ENCODE data around the gene MPRIP.

The MPRIP gene

GRCh38 chr17:17159571-17159970 is 117.3 kb downstream of the MPRIP start:
- no peak for TF ChIP-seq SIN3A (IDR thresholded peaks at IDR 0.05; ENCODE audit: borderline replicate concordance, insufficient read depth, low read length)
- TF ChIP-seq REST (IDR thresholded peaks at IDR 0.05; ENCODE audit: insufficient read depth in 1 of 2, low read depth in 2 of 2, low read length in 2 of 2) = no peak
- no peak for TF ChIP-seq FOXP2 (optimal IDR thresholded peaks at IDR 0.05; ENCODE audit: borderline replicate concordance, extremely low read depth, extremely low read length, insufficient read depth)
- TF ChIP-seq POLR2AphosphoS5 (IDR thresholded peaks at IDR 0.05; ENCODE audit: low read depth, low read length) = no peak
- no peak for TF ChIP-seq TAF1 (IDR thresholded peaks at IDR 0.05; ENCODE audit: borderline replicate concordance, insufficient read depth, low read length)

GRCh38 chr17:17161121-17161520 is 118.9 kb downstream of the MPRIP start:
- no peak for TF ChIP-seq POLR2AphosphoS5 (IDR thresholded peaks at IDR 0.05; ENCODE audit: low read depth, low read length)
- no peak for TF ChIP-seq SIN3A (IDR thresholded peaks at IDR 0.05; ENCODE audit: borderline replicate concordance, insufficient read depth, low read length)
- TF ChIP-seq FOXP2 (optimal IDR thresholded peaks at IDR 0.05; ENCODE audit: borderline replicate concordance, extremely low read depth, extremely low read length, insufficient read depth) = no peak
- TF ChIP-seq TAF1 (IDR thresholded peaks at IDR 0.05; ENCODE audit: borderline replicate concordance, insufficient read depth, low read length) = no peak
- no peak for TF ChIP-seq REST (IDR thresholded peaks at IDR 0.05; ENCODE audit: insufficient read depth in 1 of 2, low read depth in 2 of 2, low read length in 2 of 2)

- no peak for TF ChIP-seq FOXP2 (optimal IDR thresholded peaks at IDR 0.05; ENCODE audit: borderline replicate concordance, extremely low read depth, extremely low read length, insufficient read depth)
- TF ChIP-seq TAF1 (IDR thresholded peaks at IDR 0.05; ENCODE audit: borderline replicate concordance, insufficient read depth, low read length) = no peak
- no peak for TF ChIP-seq SIN3A (IDR thresholded peaks at IDR 0.05; ENCODE audit: borderline replicate concordance, insufficient read depth, low read length)
- TF ChIP-seq POLR2AphosphoS5 (IDR thresholded peaks at IDR 0.05; ENCODE audit: low read depth, low read length) = no peak
- TF ChIP-seq REST (IDR thresholded peaks at IDR 0.05; ENCODE audit: insufficient read depth in 1 of 2, low read depth in 2 of 2, low read length in 2 of 2) = no peak
Observed at GRCh38 chr17:17161759-17162158, 119.5 kb downstream of the MPRIP start.

- no peak for TF ChIP-seq FOXP2 (optimal IDR thresholded peaks at IDR 0.05; ENCODE audit: borderline replicate concordance, extremely low read depth, extremely low read length, insufficient read depth)
- no peak for TF ChIP-seq REST (IDR thresholded peaks at IDR 0.05; ENCODE audit: insufficient read depth in 1 of 2, low read depth in 2 of 2, low read length in 2 of 2)
- no peak for TF ChIP-seq SIN3A (IDR thresholded peaks at IDR 0.05; ENCODE audit: borderline replicate concordance, insufficient read depth, low read length)
- no peak for TF ChIP-seq TAF1 (IDR thresholded peaks at IDR 0.05; ENCODE audit: borderline replicate concordance, insufficient read depth, low read length)
- no peak for TF ChIP-seq POLR2AphosphoS5 (IDR thresholded peaks at IDR 0.05; ENCODE audit: low read depth, low read length)
Observed at GRCh38 chr17:17164156-17164555, 121.9 kb downstream of the MPRIP start.

- no peak for TF ChIP-seq TAF1 (IDR thresholded peaks at IDR 0.05; ENCODE audit: borderline replicate concordance, insufficient read depth, low read length)
- no peak for TF ChIP-seq FOXP2 (optimal IDR thresholded peaks at IDR 0.05; ENCODE audit: borderline replicate concordance, extremely low read depth, extremely low read length, insufficient read depth)
- no peak for TF ChIP-seq POLR2AphosphoS5 (IDR thresholded peaks at IDR 0.05; ENCODE audit: low read depth, low read length)
- TF ChIP-seq SIN3A (IDR thresholded peaks at IDR 0.05; ENCODE audit: borderline replicate concordance, insufficient read depth, low read length) = no peak
- TF ChIP-seq REST (IDR thresholded peaks at IDR 0.05; ENCODE audit: insufficient read depth in 1 of 2, low read depth in 2 of 2, low read length in 2 of 2) = no peak
Observed at GRCh38 chr17:17164676-17165075, 122.4 kb downstream of the MPRIP start.
